ENCODE measurements around the gene PLA2G7.

DNA sequence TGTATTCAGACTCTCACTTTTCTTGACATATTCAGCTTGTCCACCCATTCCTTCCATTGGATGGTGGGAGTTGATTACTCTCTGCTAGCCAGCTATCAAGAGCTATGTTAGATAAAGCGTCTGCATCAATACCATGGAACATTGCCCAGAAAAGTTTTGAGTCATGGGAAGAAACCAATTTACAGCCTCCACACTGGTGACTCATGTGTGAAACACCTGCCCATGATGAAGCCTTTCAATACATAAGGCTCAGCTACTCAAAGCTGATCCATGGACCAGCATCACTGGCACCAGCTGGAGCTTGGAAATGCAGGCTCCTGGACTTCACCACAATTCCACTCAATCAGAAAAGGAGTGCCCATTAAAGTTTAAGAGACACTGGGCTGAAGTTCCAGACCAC is 16.1 kb downstream of the PLA2G7 start:
- TF ChIP-seq SIN3A (IDR thresholded peaks at IDR 0.05; ENCODE audit: borderline replicate concordance, insufficient read depth, low read length), result no peak
- no peak for TF ChIP-seq TAF1 (IDR thresholded peaks at IDR 0.05; ENCODE audit: borderline replicate concordance, insufficient read depth, low read length)

Data from PFSK-1 (cell line).